ENCODE measurements around the gene SAMD4A. TPM values are rescaled to one million over a fixed set of nuclear protein-coding genes. Genes with fewer than 3 reads are reported as not detected.

Gene SAMD4A
- total RNA-seq, 1 experiment from 2014 or later: 9.6 TPM

- Mint-ChIP-seq H3K4me3 (no peak overlapping the region), H3K4me1 (peaks cover 49 to 62% of the 10 kb centered on the region in 2 experiments), H3K9me3 (no peaks in the 10 kb centered on the region), H3K27ac (no peak overlapping the region; a peak in 1 of 7 replicates), H3K36me3 (ENCODE audit: insufficient read depth in 1 of 3, low read depth in 3 of 3) (no peaks in the 10 kb centered on the region), H3K27me3 (ENCODE audit: low read depth) (no peaks in the 10 kb centered on the region)
- Histone ChIP-seq H3K4me1 (ENCODE audit: insufficient read depth, low read length) (peaks cover 19% of the 10 kb centered on the region), H4K8ac (replicated peaks; ENCODE audit: insufficient read length, low read depth, low read length) (no peak overlapping the region), H3K18ac (ENCODE audit: insufficient read length, low read depth, low read length) (no peak overlapping the region), H3K27ac (ENCODE audit: insufficient read length, low read depth, low read length) (no peak overlapping the region), H2BK20ac (ENCODE audit: low read depth, low read length, poor library complexity, severe bottlenecking) (no peak overlapping the region), H3K9ac (ENCODE audit: extremely low read depth, insufficient read length, low read length) (no peak overlapping the region), H3K23ac (ENCODE audit: insufficient read length, low read depth, low read length) (no peak overlapping the region), H2BK5ac (ENCODE audit: insufficient read length, low read length) (no peak overlapping the region), H2BK12ac (ENCODE audit: insufficient read length, low read depth, low read length) (no peak overlapping the region), H3K9me3 (ENCODE audit: control insufficient read depth, low read depth, low read length) (no peaks in the 10 kb centered on the region), H3K23me2 (ENCODE audit: insufficient read length, low read depth, low read length, poor library complexity, severe bottlenecking) (no peaks in the 10 kb centered on the region), H4K20me1 (ENCODE audit: control insufficient read depth, insufficient read depth, insufficient read length) (no peaks in the 10 kb centered on the region), H4K5ac (ENCODE audit: insufficient read length, low read depth, low read length) (no peak overlapping the region), H3K79me2 (ENCODE audit: insufficient read depth, low read length) (no peaks in the 10 kb centered on the region; the same call in 1 of the 2 replicates), H3K27me3 (ENCODE audit: insufficient read depth, low read length) (no peaks in the 10 kb centered on the region), H3K79me1 (ENCODE audit: insufficient read depth, low read depth, low read length, poor library complexity, severe bottlenecking) (no peaks in the 10 kb centered on the region), H3K4me2 (ENCODE audit: insufficient read depth, insufficient read length, low read length) (no peak overlapping the region), H3K56ac (ENCODE audit: insufficient read length, low read depth, low read length) (no peak overlapping the region), H2BK120ac (ENCODE audit: low read depth, low read length, poor library complexity, severe bottlenecking) (no peak overlapping the region), H3T11ph (ENCODE audit: low read length) (no peak overlapping the region), H3K4ac (ENCODE audit: low read depth, low read length) (no peak overlapping the region), H2AK5ac (ENCODE audit: insufficient read length, low read length) (no peak overlapping the region), H3K14ac (ENCODE audit: insufficient read depth, low read length) (no peak overlapping the region), H2BK15ac (ENCODE audit: low read depth, low read length) (no peak overlapping the region), H2AFZ (ENCODE audit: low read length) (no peak overlapping the region), H4K91ac (ENCODE audit: insufficient read length, low read depth, low read length) (no peak overlapping the region)
- DNase-seq: no peak
- WGBS (ENCODE audit: extremely low coverage, insufficient read length, low lambda C conversion rate): no CpG with 5 or more reads among the region's 7 CpGs
- TF ChIP-seq, protein P1, sequence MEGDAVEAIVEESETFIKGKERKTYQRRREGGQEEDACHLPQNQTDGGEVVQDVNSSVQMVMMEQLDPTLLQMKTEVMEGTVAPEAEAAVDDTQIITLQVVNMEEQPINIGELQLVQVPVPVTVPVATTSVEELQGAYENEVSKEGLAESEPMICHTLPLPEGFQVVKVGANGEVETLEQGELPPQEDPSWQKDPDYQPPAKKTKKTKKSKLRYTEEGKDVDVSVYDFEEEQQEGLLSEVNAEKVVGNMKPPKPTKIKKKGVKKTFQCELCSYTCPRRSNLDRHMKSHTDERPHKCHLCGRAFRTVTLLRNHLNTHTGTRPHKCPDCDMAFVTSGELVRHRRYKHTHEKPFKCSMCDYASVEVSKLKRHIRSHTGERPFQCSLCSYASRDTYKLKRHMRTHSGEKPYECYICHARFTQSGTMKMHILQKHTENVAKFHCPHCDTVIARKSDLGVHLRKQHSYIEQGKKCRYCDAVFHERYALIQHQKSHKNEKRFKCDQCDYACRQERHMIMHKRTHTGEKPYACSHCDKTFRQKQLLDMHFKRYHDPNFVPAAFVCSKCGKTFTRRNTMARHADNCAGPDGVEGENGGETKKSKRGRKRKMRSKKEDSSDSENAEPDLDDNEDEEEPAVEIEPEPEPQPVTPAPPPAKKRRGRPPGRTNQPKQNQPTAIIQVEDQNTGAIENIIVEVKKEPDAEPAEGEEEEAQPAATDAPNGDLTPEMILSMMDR (conservative IDR thresholded peaks at IDR 0.05): no peak
These were observed 105.3 kb downstream of the SAMD4A start for GRCh38 chr14:54672181-54672580.
